ENCODE data around the gene VPS72.

- TF ChIP-seq CTCF (IDR thresholded peaks at IDR 0.05; ENCODE audit: low read depth, low read length) (no peak), MAX (IDR thresholded peaks at IDR 0.05; ENCODE audit: low read depth, low read length) (no peak), POLR2A (IDR thresholded peaks at IDR 0.05; ENCODE audit: extremely low read depth, insufficient read length) (no peak)
Observed at GRCh38 chr1:151128800-151129199, 61.2 kb downstream of the VPS72 start.

Data from NB4 (cell line).